Endodermal cell (in vitro differentiated cells): ENCODE data around the gene MAGEB10. TPM values are rescaled to one million over a fixed set of nuclear protein-coding genes. Genes with fewer than 3 reads are reported as not detected.

Experiments used
- DNase-seq: peaks from one replicate; pipeline ENCODE4 v3.0.0-alpha.2; 2017
- H3K27ac ChIP-seq: 2 replicates; pipeline ENCODE4 v1.5.1; 2013; ENCODE audit warnings: mild to moderate bottlenecking, low read depth, low read length, moderate library complexity
- H3K27me3 ChIP-seq: 2 replicates; pipeline ENCODE4 v1.6.1; 2013; ENCODE audit warnings: mild to moderate bottlenecking, low read length, moderate library complexity; ENCODE audit not compliant: insufficient read depth, control insufficient read depth, poor library complexity, severe bottlenecking
- H3K36me3 ChIP-seq: 2 replicates; pipeline ENCODE4 v1.7.0; 2013; ENCODE audit warnings: mild to moderate bottlenecking, low read length, moderate library complexity; ENCODE audit not compliant: control insufficient read depth, insufficient read depth
- H3K4me1 ChIP-seq: one replicate; pipeline ENCODE4 v1.7.0; 2013; ENCODE audit warnings: low read length; ENCODE audit not compliant: control insufficient read depth, insufficient read depth
- H3K4me3 ChIP-seq: 2 replicates; pipeline ENCODE4 v1.5.1; 2013; ENCODE audit warnings: mild to moderate bottlenecking, low read length, moderate library complexity
- H3K9ac ChIP-seq: 2 replicates; pipeline ENCODE4 v1.6.1; 2013; ENCODE audit warnings: mild to moderate bottlenecking, low read length, moderate library complexity; ENCODE audit not compliant: poor library complexity, severe bottlenecking; ENCODE audit errors: extremely low read depth
- H3K9me3 ChIP-seq: 2 replicates; pipeline ENCODE4 v1.6.1; 2013; ENCODE audit warnings: mild to moderate bottlenecking, low read length, moderate library complexity; ENCODE audit not compliant: control insufficient read depth
- H3K27ac Mint-ChIP-seq: 2 replicates; pipeline ENCODE4 v1.8.0; 2020; ENCODE audit warnings: mixed read lengths
- H3K27me3 Mint-ChIP-seq: 2 replicates; pipeline ENCODE4 v1.8.0; 2021; ENCODE audit warnings: mild to moderate bottlenecking, mixed read lengths; ENCODE audit not compliant: insufficient read depth
- H3K36me3 Mint-ChIP-seq: 2 replicates; pipeline ENCODE4 v1.8.0; 2020; ENCODE audit warnings: low read depth, mixed read lengths
- H3K4me1 Mint-ChIP-seq: 2 replicates; pipeline ENCODE4 v1.8.0; 2020; ENCODE audit warnings: mixed read lengths
- H3K4me3 Mint-ChIP-seq: 2 replicates; pipeline ENCODE4 v1.8.0; 2020; ENCODE audit warnings: mild to moderate bottlenecking, moderate library complexity, mixed read lengths
- H3K9me3 Mint-ChIP-seq: 2 replicates; pipeline ENCODE4 v1.8.0; 2020; ENCODE audit warnings: mild to moderate bottlenecking, mixed read lengths
- CTCF ChIP-seq: fragments of 200-600 bp; sonication (generic); conservative IDR thresholded peaks from 2 replicates; pipeline ENCODE4 v1.5.0; 2021; ENCODE audit warnings: antibody characterized with exemption, mild to moderate bottlenecking
- WGBS, 2 experiments: methylation state at CpG; one replicate each; pipeline versions ENCODE4 v1.1.5 to v1.1.7; 2013; ENCODE audit warnings: missing lambda C conversion rate in 2 of 2, mixed read lengths in 1 of 2; ENCODE audit not compliant: insufficient coverage in 1 of 2, insufficient read length in 1 of 2; 5-methylcytosine and 5-hydroxymethylcytosine counted together
- long read RNA-seq, 4 experiments: library from polyadenylated mRNA in 2 of 4; library from RNA in 1 of 4; library from capped mRNA in 1 of 4; stranded (forward) in 3 of 4; unstranded in 1 of 4; transcript quantifications; one replicate each; pipeline ENCODE4 v2.0.0, GENCODE V29; 2020 to 2021; ENCODE audit warnings: inconsistent platforms in 1 of 4
- polyA plus RNA-seq, 2 experiments: library from polyadenylated mRNA; stranded (reverse); fragments of 50-300 nt; gene quantifications; one replicate each; pipeline ENCODE4 v1.2.3, GENCODE V29; 2013
- total RNA-seq, 2 donors: library from RNA; stranded (reverse); fragmentation: NEBNext Ultra II Directional in 1 of 2; extraction: Animal tissue kit (Norgen Biotek cat#: 25700) in 1 of 2; gene quantifications; 2 replicates in 1 of 2; 3 replicates in 1 of 2; pipeline ENCODE4 v1.2.1, GENCODE V29; 2021

MAGEB10 gene
- total RNA-seq, result not detected
- not detected for polyA plus RNA-seq (2013, experiment 1 of 2)
- not detected for polyA plus RNA-seq (2013, experiment 2 of 2)
- long read RNA-seq, experiment 1, result 0 reads
- long read RNA-seq, experiment 2, result 0 reads
- long read RNA-seq, experiment 3, result 0 reads
- long read RNA-seq, experiment 4, result 0 reads

- no peak within 1 kb of the TSS for H3K9ac ChIP-seq
- H3K27ac Mint-ChIP-seq, result no peak within 1 kb of the TSS
- H3K27me3 Mint-ChIP-seq, result no peaks in the 10 kb centered on the region
- H3K27ac ChIP-seq, result no peak within 1 kb of the TSS
- H3K9me3 Mint-ChIP-seq, result peaks cover 56% of the 10 kb centered on the region
- H3K4me3 ChIP-seq, result no peak within 1 kb of the TSS
- 91% methylated on average over 17 of the region's 17 CpGs; no CpG with 5 or more reads in 1 of the 2 experiments for WGBS, 2 experiments
- H3K36me3 ChIP-seq, result no peaks in the 10 kb centered on the region
- TF ChIP-seq CTCF, result no peak
- no peaks in the 10 kb centered on the region for H3K27me3 ChIP-seq
- H3K4me1 Mint-ChIP-seq, result no peaks in the 10 kb centered on the region
- no peak for DNase-seq
- H3K9me3 ChIP-seq, result no peaks in the 10 kb centered on the region
- no peaks in the 10 kb centered on the region for H3K4me1 ChIP-seq
- H3K36me3 Mint-ChIP-seq, result no peaks in the 10 kb centered on the region
- H3K4me3 Mint-ChIP-seq, result no peak within 1 kb of the TSS
These were observed at the start of gene MAGEB10 for GRCh38 chrX:27807690-27808089. MAGEB10 (plus strand) TSS chrX:27807990; CDS start chrX:27821307, 13,317 bp downstream.

GRCh38 chrX:27765718-27766117, 42.1 kb upstream of the MAGEB10 start:
- Mint-ChIP-seq H3K4me1 (no peaks in the 10 kb centered on the region), H3K36me3 (no peaks in the 10 kb centered on the region), H3K27me3 (no peaks in the 10 kb centered on the region), H3K9me3 (peaks cover 37% of the 10 kb centered on the region), H3K27ac (no peak overlapping the region), H3K4me3 (no peak overlapping the region)
- H3K36me3 ChIP-seq, result no peaks in the 10 kb centered on the region
- H3K27ac ChIP-seq, result no peak overlapping the region
- H3K9ac ChIP-seq, result no peak overlapping the region
- no peaks in the 10 kb centered on the region for H3K9me3 ChIP-seq
- WGBS, 2 experiments, result 97% methylated on average over 9 of the region's 12 CpGs; no CpG with 5 or more reads in 1 of the 2 experiments
- TF ChIP-seq CTCF, result no peak
- no peaks in the 10 kb centered on the region for H3K27me3 ChIP-seq
- DNase-seq, result no peak
- H3K4me3 ChIP-seq, result no peak overlapping the region
- no peaks in the 10 kb centered on the region for H3K4me1 ChIP-seq

GRCh38 chrX:27767387-27767786, 40.4 kb upstream of the MAGEB10 start:
- Mint-ChIP-seq H3K27ac (no peak overlapping the region), H3K36me3 (no peaks in the 10 kb centered on the region), H3K4me3 (no peak overlapping the region), H3K4me1 (no peaks in the 10 kb centered on the region), H3K27me3 (no peaks in the 10 kb centered on the region), H3K9me3 (peaks cover 30% of the 10 kb centered on the region)
- no peaks in the 10 kb centered on the region for H3K9me3 ChIP-seq
- no peak for DNase-seq
- no peak for TF ChIP-seq CTCF
- no peaks in the 10 kb centered on the region for H3K4me1 ChIP-seq
- H3K36me3 ChIP-seq, result no peaks in the 10 kb centered on the region
- no peaks in the 10 kb centered on the region for H3K27me3 ChIP-seq
- H3K27ac ChIP-seq, result no peak overlapping the region
- no peak overlapping the region for H3K4me3 ChIP-seq
- H3K9ac ChIP-seq, result no peak overlapping the region
